Stomach (tissue), 9 donors: ENCODE data around the gene DCLK3. TPM values are rescaled to one million over a fixed set of nuclear protein-coding genes. Genes with fewer than 3 reads are reported as not detected.

ENCODE experiments used
- DNase-seq, 2 donors: peaks; one replicate each; pipeline versions ENCODE4 v3.0.0 to v3.0.0-alpha.2; 2013 to 2019
- H3K27ac ChIP-seq, 5 donors: fragments of 200-600 bp in 4 of 5; sonication (generic) in 4 of 5; one replicate each; pipeline ENCODE4 v1.5.1; 2013 to 2019; ENCODE audit warnings: mild to moderate bottlenecking in 1 of 5, moderate library complexity in 1 of 5
- H3K27me3 ChIP-seq, 3 donors: fragments of 200-600 bp; sonication (generic); one replicate each; pipeline ENCODE4 v1.5.1; 2017 to 2019; ENCODE audit warnings: mixed run types in 1 of 3
- H3K36me3 ChIP-seq, 4 donors: fragments of 200-600 bp; sonication (generic); 1 replicate in 3 of 4; 2 replicates in 1 of 4; pipeline ENCODE4 v1.5.1; 2016 to 2019
- H3K4me1 ChIP-seq, 4 donors: fragments of 200-600 bp; sonication (generic); one replicate each; pipeline ENCODE4 v1.5.1; 2016 to 2019
- H3K4me3 ChIP-seq, 4 donors: fragments of 200-600 bp; sonication (generic) in 3 of 4; one replicate each; pipeline ENCODE4 v1.5.1; 2016 to 2019; ENCODE audit warnings: mild to moderate bottlenecking in 1 of 4
- H3K9me3 ChIP-seq, 4 donors: fragments of 200-600 bp; sonication (generic); one replicate each; pipeline ENCODE4 v1.5.1; 2016 to 2019
- CTCF ChIP-seq, 7 experiments: fragments of 450-650 bp in 4 of 7; fragments of 200-600 bp in 3 of 7; sonication (generic) in 3 of 7; IDR thresholded peaks; one replicate each; pipeline ENCODE4 v1.5.1; 2016 to 2019; ENCODE audit warnings: antibody characterized with exemption in 7 of 7, control low read depth in 2 of 7, mild to moderate bottlenecking in 1 of 7
- EP300 ChIP-seq: sonication (generic); formaldehyde crosslinking; IDR thresholded peaks from one replicate; pipeline ENCODE4 v1.6.1; 2017; ENCODE audit warnings: antibody characterized with exemption
- POLR2A ChIP-seq, 4 donors: fragments of 450-650 bp; IDR thresholded peaks; one replicate each; pipeline ENCODE4 v1.6.1; 2016; ENCODE audit warnings: antibody characterized with exemption in 4 of 4, control low read depth in 2 of 4, mild to moderate bottlenecking in 1 of 4, moderate library complexity in 1 of 4
- POLR2AphosphoS5 ChIP-seq, 3 donors: sonication (generic); formaldehyde crosslinking; IDR thresholded peaks; one replicate each; pipeline ENCODE4 v1.6.1; 2016; ENCODE audit warnings: antibody characterized with exemption in 3 of 3
- WGBS, 5 donors: extraction: QIAGEN DNeasy Blood & Tissue Kit in 3 of 5; methylation state at CpG; one replicate each; pipeline versions ENCODE4 v1.1.5 to v1.1.7; 2013 to 2018; 5-methylcytosine and 5-hydroxymethylcytosine counted together
- intact Hi-C: fragments of 100-400 bp; cut with DNase I; formaldehyde crosslinking; loops from one replicate; pipeline ENCODE4 v1.15.1; 2023; ENCODE audit warnings: low total_unique reads
- polyA plus RNA-seq, 3 donors: library from polyadenylated mRNA; stranded (reverse); fragments of 200-250 nt; gene quantifications; one replicate each; pipeline ENCODE4 v1.2.3, GENCODE V29; 2013
- total RNA-seq, 5 donors: library from RNA; depleted of rRNA; stranded (reverse); fragments of >200 nt; gene quantifications; one replicate each; pipeline versions ENCODE4 v1.1.0 to v1.2.3, GENCODE V29; 2014 to 2016
- donor health status: healthy with polysubstance abuse.
- donor health status: Bipolar disorder and iron deficiency.
- donor health status: healthy.

DCLK3 gene
- total and polyA plus RNA-seq, 8 donors, result 0.45 to 0.92 TPM; not detected in 6

- Histone ChIP-seq H3K4me1 (no peaks in the 10 kb centered on the region), H3K36me3 (no peaks in the 10 kb centered on the region), H3K4me3 (no peak overlapping the region), H3K9me3 (peaks cover 0 to 24% (median 24%) of the 10 kb centered on the region in 4 donors), H3K27ac (no peak overlapping the region), H3K27me3 (peaks cover 0 to 8% (median 0%) of the 10 kb centered on the region in 3 donors)
- DNase-seq, result no peak
- 92 to 99% (median 95%) methylated on average over 5 of the region's 5 CpGs for WGBS, 5 donors
- TF ChIP-seq POLR2A (IDR thresholded peaks at IDR 0.05), result no peak
- no peak for TF ChIP-seq CTCF (IDR thresholded peaks at IDR 0.05)
- TF ChIP-seq POLR2AphosphoS5 (IDR thresholded peaks at IDR 0.05), result no peak
- no peak for TF ChIP-seq EP300
- intact Hi-C loops, result no loop called here
These were observed 38.9 kb upstream of the DCLK3 start for GRCh38 chr3:36803091-36803791.

- no peak for DNase-seq
- H3K27me3 ChIP-seq, result peaks cover 0 to 8% (median 0%) of the 10 kb centered on the region in 3 donors
- H3K4me1 ChIP-seq, result no peaks in the 10 kb centered on the region
- H3K36me3 ChIP-seq, result no peaks in the 10 kb centered on the region
- no peak overlapping the region for H3K27ac ChIP-seq
- no peak overlapping the region for H3K4me3 ChIP-seq
- TF ChIP-seq POLR2AphosphoS5 (IDR thresholded peaks at IDR 0.05) (no peak), CTCF (IDR thresholded peaks at IDR 0.05) (no peak), POLR2A (IDR thresholded peaks at IDR 0.05) (no peak), EP300 (no peak)
- intact Hi-C loops, result no loop called here
- H3K9me3 ChIP-seq, result peaks cover 0 to 14% (median 13%) of the 10 kb centered on the region in 4 donors
- 62 to 70% (median 64%) methylated on average over 3 of the region's 3 CpGs for WGBS, 5 donors
These were observed 36.3 kb upstream of the DCLK3 start for GRCh38 chr3:36800533-36801116.

GRCh38 chr3:36796881-36797280, 32.5 kb upstream of the DCLK3 start:
- TF ChIP-seq POLR2AphosphoS5 (IDR thresholded peaks at IDR 0.05) (no peak), EP300 (no peak), POLR2A (IDR thresholded peaks at IDR 0.05) (no peak), CTCF (IDR thresholded peaks at IDR 0.05) (no peak)

GRCh38 chr3:36796161-36796560, 31.8 kb upstream of the DCLK3 start:
- DNase-seq, result peak in 1 of 2 donors; percentile 67
- no peaks in the 10 kb centered on the region for H3K27me3 ChIP-seq
- no peak overlapping the region for H3K4me3 ChIP-seq
- no peaks in the 10 kb centered on the region for H3K4me1 ChIP-seq
- WGBS, 5 donors, result 59 to 71% (median 65%) methylated on average over 2 of the region's 2 CpGs
- no peaks in the 10 kb centered on the region for H3K36me3 ChIP-seq
- intact Hi-C loops, result no loop called here
- no peak for TF ChIP-seq POLR2AphosphoS5 (IDR thresholded peaks at IDR 0.05)
- no peak for TF ChIP-seq CTCF (IDR thresholded peaks at IDR 0.05)
- TF ChIP-seq POLR2A (IDR thresholded peaks at IDR 0.05), result no peak
- no peak for TF ChIP-seq EP300
- no peaks in the 10 kb centered on the region for H3K9me3 ChIP-seq
- H3K27ac ChIP-seq, result no peak overlapping the region

More at GRCh38 chr3:36796881-36797280, 32.5 kb upstream of the DCLK3 start:
- no peak overlapping the region for H3K27ac ChIP-seq
- H3K4me1 ChIP-seq, result no peaks in the 10 kb centered on the region
- no peaks in the 10 kb centered on the region for H3K27me3 ChIP-seq
- no peak overlapping the region for H3K4me3 ChIP-seq
- H3K36me3 ChIP-seq, result no peaks in the 10 kb centered on the region
- no peaks in the 10 kb centered on the region for H3K9me3 ChIP-seq
- no peak for DNase-seq
- intact Hi-C loops, result no loop called here
